ENCODE data around the gene IGFL2.

The IGFL2 gene

GRCh38 chr19:46209051-46209450, 61.0 kb downstream of the IGFL2 start:
- DNase-seq (ENCODE audit: low read depth in 3 of 3): no peak

- DNase-seq (ENCODE audit: low read depth in 3 of 3): no peak
Observed at GRCh38 chr19:46209472-46209871, 61.4 kb downstream of the IGFL2 start.

DNA sequence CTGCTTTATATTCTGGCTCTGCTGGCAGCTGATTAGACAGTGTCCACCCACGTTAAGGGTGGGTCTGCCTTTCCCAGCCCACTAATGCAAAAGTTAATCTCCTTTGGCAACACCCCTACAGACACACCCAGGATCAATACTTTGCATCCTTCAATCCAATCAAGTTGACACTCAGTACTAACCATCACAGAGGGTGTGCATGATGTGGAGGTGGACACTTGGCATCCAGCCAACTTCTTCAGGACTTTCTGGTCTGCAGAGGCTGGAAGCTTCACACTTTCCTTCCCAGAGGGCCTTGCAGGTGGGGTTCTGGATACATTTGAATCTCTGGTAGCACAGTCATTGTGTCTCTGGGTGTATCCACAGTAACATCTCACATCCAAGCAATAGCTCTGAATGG, 62.6 kb downstream of the IGFL2 start:
- DNase-seq (ENCODE audit: low read depth in 3 of 3): no peak

Measured in stimulated activated CD4-positive, alpha-beta T cell treated with anti-CD3 and anti-CD28 coated beads, TNF-alpha, amount 100 ng/mL, for 24 hours (primary cell).